Endothelial cell of umbilical vein (primary cell): ENCODE measurements around the gene SYT17. TPM values are rescaled to one million over a fixed set of nuclear protein-coding genes. Genes with fewer than 3 reads are reported as not detected.
A peak's percentile ranks its signal among the peaks of the same experiment; 100 is the strongest.

ENCODE experiments used
- BruUV-seq: library from RNA; stranded (reverse); fragments of 400-500 nt; replicated peaks from 2 replicates; lab custom pipeline; 2021; lab: Mats Ljungman, UMichigan
- CTCF ChIA-PET: fragments of 300-600, 350-600 bp; sonication (Branson Sonifier 250); formaldehyde crosslinking; loops from one replicate; lab custom pipeline; 2021; ENCODE audit warnings: antibody characterized with exemption, inconsistent platforms; lab: Charles Lee
- POLR2A ChIA-PET: fragments of 300-600, 350-600 bp; sonication (Branson Sonifier 250); formaldehyde crosslinking; loops from one replicate; lab custom pipeline; 2021; ENCODE audit warnings: antibody characterized with exemption, inconsistent platforms; lab: Charles Lee
- DNase-seq: peaks from one replicate; pipeline ENCODE4 v3.0.0-alpha.2; 2011; ENCODE audit warnings: low read depth, low spot score
- FAIRE-seq: peaks from 2 replicates; lab custom pipeline; 2011; peaks lifted over from hg19 to GRCh38; lab: Jason Lieb, UNC
- H2AFZ ChIP-seq: 2 replicates; pipeline ENCODE4 v1.6.0; 2012; ENCODE audit warnings: low read depth, low read length, control low read depth, inconsistent platforms
- H3K27ac ChIP-seq: 2 replicates; pipeline ENCODE4 v1.5.1; 2011; ENCODE audit warnings: low read depth, mild to moderate bottlenecking, control low read depth, low read length, moderate library complexity; ENCODE audit not compliant: insufficient read depth
- H3K27me3 ChIP-seq, 2 experiments: 2 replicates each; pipeline versions ENCODE4 v1.6.0 to v1.6.1; 2011; ENCODE audit warnings: low read length in 2 of 2, mixed read lengths in 1 of 2; ENCODE audit not compliant: control insufficient read depth in 2 of 2, insufficient read depth in 2 of 2
- H3K36me3 ChIP-seq, 2 experiments: 2 replicates in 1 of 2; 3 replicates in 1 of 2; pipeline ENCODE4 v1.5.1; 2011; ENCODE audit warnings: low read length in 2 of 2, mild to moderate bottlenecking in 1 of 2, moderate library complexity in 1 of 2; ENCODE audit not compliant: control insufficient read depth in 2 of 2, insufficient read depth in 2 of 2; ENCODE audit errors: extremely low read depth in 1 of 2
- H3K4me1 ChIP-seq: 3 replicates; pipeline ENCODE4 v1.5.1; 2011; ENCODE audit warnings: mild to moderate bottlenecking, low read length; ENCODE audit not compliant: control insufficient read depth, insufficient read depth; ENCODE audit errors: extremely low read depth
- H3K4me2 ChIP-seq: 2 replicates; pipeline ENCODE4 v1.6.1; 2011; ENCODE audit warnings: low read length, control low read depth, mixed read lengths; ENCODE audit not compliant: insufficient read depth
- H3K4me3 ChIP-seq, 3 experiments: fragments of 200-600 bp in 1 of 3; sonication (generic), shearing (Covaris generic) in 1 of 3; replicated peaks in 1 of 3; 2 replicates each; pipeline ENCODE4 v1.5.1; 2011 to 2016; ENCODE audit warnings: control low read depth in 3 of 3, low read length in 3 of 3, mild to moderate bottlenecking in 2 of 3, inconsistent platforms in 1 of 3, low read depth in 1 of 3, moderate library complexity in 1 of 3; ENCODE audit not compliant: insufficient read depth in 1 of 3
- H3K79me2 ChIP-seq: 2 replicates; pipeline ENCODE4 v1.6.0; 2012; ENCODE audit warnings: low read length, inconsistent platforms; ENCODE audit not compliant: control insufficient read depth, insufficient read depth
- H3K9ac ChIP-seq: replicated peaks from 2 replicates; pipeline ENCODE3; 2011; ENCODE audit warnings: low read length, control low read depth; ENCODE audit not compliant: insufficient read depth; ENCODE audit errors: extremely low read depth
- H3K9me1 ChIP-seq: replicated peaks from 3 replicates; pipeline ENCODE4 v1.6.0; 2011; ENCODE audit warnings: mild to moderate bottlenecking, low read length; ENCODE audit not compliant: control insufficient read depth, insufficient read depth; ENCODE audit errors: extremely low read depth
- H3K9me3 ChIP-seq: replicated peaks from 2 replicates; pipeline ENCODE4 v1.5.1; 2012; ENCODE audit warnings: low read length, inconsistent platforms; ENCODE audit not compliant: control insufficient read depth, insufficient read depth
- H4K20me1 ChIP-seq: replicated peaks from 2 replicates; pipeline ENCODE3; 2011; ENCODE audit warnings: mild to moderate bottlenecking, low read length; ENCODE audit not compliant: control insufficient read depth, insufficient read depth; ENCODE audit errors: extremely low read depth
- CTCF ChIP-seq, 2 donors: IDR thresholded peaks; 1 replicate in 1 of 2; 2 replicates in 1 of 2; pipeline ENCODE4 v1.5.1; 2011; ENCODE audit warnings: low read length in 2 of 2, mild to moderate bottlenecking in 2 of 2, moderate library complexity in 2 of 2, control low read depth in 1 of 2, inconsistent platforms in 1 of 2, low read depth in 1 of 2; ENCODE audit not compliant: insufficient read depth in 1 of 2; ENCODE audit errors: extremely low read depth in 1 of 2
- EZH2 ChIP-seq: IDR thresholded peaks from 2 replicates; pipeline ENCODE4 v1.6.1; 2012; ENCODE audit warnings: borderline replicate concordance, low read depth, mild to moderate bottlenecking, moderate library complexity, low read length, inconsistent platforms; ENCODE audit not compliant: severe bottlenecking
- FOS ChIP-seq: IDR thresholded peaks from 2 replicates; pipeline ENCODE4 v1.6.1; 2011; ENCODE audit warnings: mild to moderate bottlenecking, low read length, moderate library complexity, borderline replicate concordance; ENCODE audit not compliant: insufficient read depth
- GATA2 ChIP-seq: IDR thresholded peaks from 2 replicates; pipeline ENCODE4 v1.7.0; 2011; ENCODE audit warnings: low read depth, mild to moderate bottlenecking, moderate library complexity, mixed read lengths, low read length; ENCODE audit not compliant: insufficient read length, insufficient read depth
- JUN ChIP-seq: IDR thresholded peaks from 2 replicates; pipeline ENCODE4 v1.6.1; 2011; ENCODE audit warnings: borderline replicate concordance, low read depth; ENCODE audit not compliant: insufficient read length, insufficient read depth
- MAX ChIP-seq: IDR thresholded peaks from 2 replicates; pipeline ENCODE4 v1.6.1; 2011; ENCODE audit not compliant: insufficient read depth, insufficient read length
- MYC ChIP-seq: IDR thresholded peaks from one replicate; pipeline ENCODE4 v1.6.1; 2011; ENCODE audit warnings: mild to moderate bottlenecking, low read depth, low read length
- POLR2A ChIP-seq: IDR thresholded peaks from 2 replicates; pipeline ENCODE4 v1.6.1; 2012; ENCODE audit warnings: low read depth, mild to moderate bottlenecking, control low read depth, low read length
- POLR2AphosphoS5 ChIP-seq: IDR thresholded peaks from 2 replicates; pipeline ENCODE4 v1.6.1; 2012; ENCODE audit warnings: low read depth, mild to moderate bottlenecking, control low read depth, low read length, moderate library complexity; ENCODE audit not compliant: insufficient read depth
- dilution Hi-C: fragments of 300-500 bp; cut with MboI; formaldehyde crosslinking; loops from one replicate; pipeline ENCODE4 v1.15.0; 2019; ENCODE audit warnings: low sequenced_read_pairs; ENCODE audit not compliant: extremely low pct_ligation_motif_present
- intact Hi-C: fragments of 100-400 bp; cut with micrococcal nuclease; formaldehyde crosslinking; loops from one replicate; pipeline ENCODE4 v1.10.0; 2022
- polyA plus RNA-seq, 4 experiments: library from polyadenylated mRNA; depleted of rRNA in 3 of 4; stranded (reverse) in 3 of 4; unstranded in 1 of 4; fragments of >200 nt; gene quantifications; 2 replicates each; pipeline versions ENCODE4 v1.2.1 to v1.2.3, GENCODE V29; 2011 to 2012; ENCODE audit warnings: missing spikeins in 1 of 4
- total RNA-seq: library from RNA; stranded (reverse); gene quantifications from 2 replicates; pipeline ENCODE4 v1.2.3, GENCODE V29; 2021

Gene SYT17
- total and polyA plus RNA-seq, 2 donors (not counting 3 experiments of a cell fraction or from before 2014, with no cell fraction given): 1.9 to 4.2 TPM

GRCh38 chr16:19138601-19139000 lies 29.4 kb upstream of the SYT17 start:
- DNase-seq: peak; percentile 49
- H2AFZ ChIP-seq: peak overlapping the region; percentile 78
- no peaks in the 10 kb centered on the region for H3K36me3 ChIP-seq
- ChIA-PET CTCF (interaction anchor here (0.8 to 4.2 kb wide), 4 partner anchors 17 to 53 kb away, joined by 3 to 19 read pairs (median 4); no protein-coding TSS in a partner anchor), POLR2A (no interaction called here)
- H3K4me3 ChIP-seq: no peak overlapping the region
- no peaks in the 10 kb centered on the region for H4K20me1 ChIP-seq
- H3K9ac ChIP-seq: no peak overlapping the region
- TF ChIP-seq JUN (no peak), POLR2A (no peak), CTCF (IDR thresholded peaks at IDR 0.05; ENCODE audit: extremely low read depth in 1 of 2, insufficient read depth in 1 of 2, low read depth in 1 of 2, low read length in 2 of 2) (no peak), EZH2 (no peak), POLR2AphosphoS5 (no peak), MYC (no peak), MAX (no peak), FOS (no peak), GATA2 (no peak)
- intact Hi-C loops: no loop called here
- no peak for FAIRE-seq
- no TSS peak for BruUV-seq
- H3K4me2 ChIP-seq: no peak overlapping the region
- H3K4me1 ChIP-seq: peaks cover 4% of the 10 kb centered on the region
- no peak overlapping the region for H3K27ac ChIP-seq
- H3K9me3 ChIP-seq: no peaks in the 10 kb centered on the region
- H3K27me3 ChIP-seq: no peaks in the 10 kb centered on the region
- H3K79me2 ChIP-seq: no peaks in the 10 kb centered on the region
- no peaks in the 10 kb centered on the region for H3K9me1 ChIP-seq
- dilution Hi-C loops: no loop called here
